Tibial nerve (tissue), 4 donors: Measurements from ENCODE around the gene IKZF4. TPM values are rescaled to one million over a fixed set of nuclear protein-coding genes. Genes with fewer than 3 reads are reported as not detected.

Source experiments
- DNase-seq, 2 donors: peaks; one replicate each; pipeline ENCODE4 v3.0.0-alpha.2; 2019; ENCODE audit warnings: low spot score in 2 of 2
- H3K27ac ChIP-seq, 4 donors: fragments of 200-600 bp; sonication (generic) in 3 of 4; one replicate each; pipeline ENCODE4 v1.5.1; 2017 to 2019; ENCODE audit warnings: mild to moderate bottlenecking in 1 of 4
- H3K27me3 ChIP-seq, 2 donors: fragments of 200-600 bp; sonication (generic) in 1 of 2; one replicate each; pipeline versions ENCODE4 v1.5.1 to v1.6.0; 2017 to 2019
- H3K36me3 ChIP-seq, 3 donors: fragments of 200-600 bp; sonication (generic); one replicate each; pipeline ENCODE4 v1.5.1; 2018 to 2019
- H3K4me1 ChIP-seq, 4 donors: fragments of 200-600 bp; sonication (generic) in 3 of 4; one replicate each; pipeline ENCODE4 v1.5.1; 2017 to 2019
- H3K4me3 ChIP-seq, 4 donors: fragments of 200-600 bp; sonication (generic) in 3 of 4; one replicate each; pipeline ENCODE4 v1.5.1; 2017 to 2019; ENCODE audit warnings: mild to moderate bottlenecking in 1 of 4, moderate library complexity in 1 of 4
- H3K9me3 ChIP-seq, 4 donors: fragments of 200-600 bp; sonication (generic) in 3 of 4; one replicate each; pipeline ENCODE4 v1.5.1; 2017 to 2019
- CTCF ChIP-seq, 5 experiments: fragments of 200-600 bp in 3 of 5; fragments of 450-650 bp in 2 of 5; sonication (generic) in 3 of 5; IDR thresholded peaks; one replicate each; pipeline ENCODE4 v1.5.1; 2016 to 2019; ENCODE audit warnings: antibody characterized with exemption in 5 of 5, mild to moderate bottlenecking in 3 of 5, moderate library complexity in 2 of 5
- EP300 ChIP-seq, 2 donors: sonication (generic); formaldehyde crosslinking; IDR thresholded peaks; one replicate each; pipeline ENCODE4 v1.6.1; 2017; ENCODE audit warnings: antibody characterized with exemption in 2 of 2, mild to moderate bottlenecking in 1 of 2
- POLR2A ChIP-seq, 2 donors: fragments of 450-650 bp; IDR thresholded peaks; one replicate each; pipeline ENCODE4 v1.6.1; 2017; ENCODE audit warnings: antibody characterized with exemption in 2 of 2, mild to moderate bottlenecking in 2 of 2, moderate library complexity in 2 of 2
- WGBS, 2 donors: methylation state at CpG; one replicate each; pipeline ENCODE4 v1.1.5; 2018; 5-methylcytosine and 5-hydroxymethylcytosine counted together
- total RNA-seq, 4 donors: library from RNA; depleted of rRNA; stranded (reverse); fragments of >200 nt; gene quantifications; one replicate each; pipeline ENCODE4 v1.1.0, GENCODE V29; 2016

The IKZF4 gene
- total RNA-seq, 4 donors from 2014 or later: 3.8 to 9.6 (median 6.4) TPM

GRCh38 chr12:56078931-56079722, 58.3 kb downstream of the IKZF4 start:
- TF ChIP-seq EP300 (IDR thresholded peaks at IDR 0.05) (peak; percentile 10 to 78), POLR2A (IDR thresholded peaks at IDR 0.05) (no peak), CTCF (IDR thresholded peaks at IDR 0.05) (peak; percentile 46 to 87 (median 80))
- peak overlapping the region; percentile 62 to 70 (median 66) for H3K4me3 ChIP-seq
- 2% methylated on average over 26 to 44 of the region's 50 CpGs for WGBS, 2 donors
- H3K9me3 ChIP-seq: no peaks in the 10 kb centered on the region
- no peaks in the 10 kb centered on the region for H3K27me3 ChIP-seq
- peaks cover 0 to 26% (median 10%) of the 10 kb centered on the region in 4 donors for H3K4me1 ChIP-seq
- DNase-seq: peak; percentile 72 to 73
- no peaks in the 10 kb centered on the region for H3K36me3 ChIP-seq
- peak overlapping the region; percentile 43 to 95 (median 93) for H3K27ac ChIP-seq

GRCh38 chr12:56079723-56080555, 59.1 kb downstream of the IKZF4 start, which contains the start of gene ERBB3:
TSS of gene ERBB3 (plus strand) at chr12:56080165. CDS start at chr12:56080301, 136 bp downstream.
- H3K4me3 ChIP-seq: peak within 1 kb of the TSS; percentile 62 to 70 (median 66)
- peak in 1 of 2 donors; percentile 91 for TF ChIP-seq EP300 (IDR thresholded peaks at IDR 0.05)
- TF ChIP-seq CTCF (IDR thresholded peaks at IDR 0.05): peak in 1 of 5 experiments; percentile 23
- TF ChIP-seq POLR2A (IDR thresholded peaks at IDR 0.05): peak in 1 of 2 donors; percentile 49
- WGBS, 2 donors: 1% methylated on average over 54 to 56 of the region's 59 CpGs
- peaks cover 0 to 33% (median 13%) of the 10 kb centered on the region in 4 donors for H3K4me1 ChIP-seq
- H3K27me3 ChIP-seq: no peaks in the 10 kb centered on the region
- H3K27ac ChIP-seq: peak within 1 kb of the TSS; percentile 43 to 95 (median 93)
- H3K36me3 ChIP-seq: no peaks in the 10 kb centered on the region
- H3K9me3 ChIP-seq: no peaks in the 10 kb centered on the region
- peak; percentile 36 to 41 for DNase-seq

- Histone ChIP-seq H3K4me1 (peaks cover 0 to 39% (median 16%) of the 10 kb centered on the region in 4 donors), H3K27ac (peak overlapping the region; percentile 43 to 95 (median 93)), H3K9me3 (no peaks in the 10 kb centered on the region), H3K36me3 (no peaks in the 10 kb centered on the region), H3K27me3 (no peaks in the 10 kb centered on the region), H3K4me3 (peak overlapping the region; percentile 62 to 70 (median 66))
- DNase-seq: no peak
- 16 to 23% methylated on average over 14 of the region's 20 CpGs for WGBS, 2 donors
- TF ChIP-seq EP300 (IDR thresholded peaks at IDR 0.05) (no peak), CTCF (IDR thresholded peaks at IDR 0.05) (no peak), POLR2A (IDR thresholded peaks at IDR 0.05) (no peak)
Observed at GRCh38 chr12:56080556-56081138, 59.8 kb downstream of the IKZF4 start.

- H3K9me3 ChIP-seq: no peaks in the 10 kb centered on the region
- peak in 1 of 2 donors; percentile 20 for TF ChIP-seq POLR2A (IDR thresholded peaks at IDR 0.05)
- TF ChIP-seq CTCF (IDR thresholded peaks at IDR 0.05): no peak
- peak in 1 of 2 donors; percentile 44 for TF ChIP-seq EP300 (IDR thresholded peaks at IDR 0.05)
- WGBS, 2 donors: 33 to 37% methylated on average over 6 of the region's 6 CpGs
- peak overlapping the region; percentile 43 to 95 (median 93) for H3K27ac ChIP-seq
- peak overlapping the region; percentile 62 to 70 (median 66) for H3K4me3 ChIP-seq
- H3K36me3 ChIP-seq: no peaks in the 10 kb centered on the region
- no peak for DNase-seq
- H3K4me1 ChIP-seq: peaks cover 0 to 47% (median 18%) of the 10 kb centered on the region in 4 donors
- H3K27me3 ChIP-seq: no peaks in the 10 kb centered on the region
Observed at GRCh38 chr12:56081393-56082347, 60.8 kb downstream of the IKZF4 start.
